NCI-H510A (cell line): ENCODE results near the gene NFASC.

Source experiments
- DNase-seq: peaks from one replicate; lab custom pipeline; 2025; lab: John Stamatoyannopoulos, UW

The NFASC gene

DNA sequence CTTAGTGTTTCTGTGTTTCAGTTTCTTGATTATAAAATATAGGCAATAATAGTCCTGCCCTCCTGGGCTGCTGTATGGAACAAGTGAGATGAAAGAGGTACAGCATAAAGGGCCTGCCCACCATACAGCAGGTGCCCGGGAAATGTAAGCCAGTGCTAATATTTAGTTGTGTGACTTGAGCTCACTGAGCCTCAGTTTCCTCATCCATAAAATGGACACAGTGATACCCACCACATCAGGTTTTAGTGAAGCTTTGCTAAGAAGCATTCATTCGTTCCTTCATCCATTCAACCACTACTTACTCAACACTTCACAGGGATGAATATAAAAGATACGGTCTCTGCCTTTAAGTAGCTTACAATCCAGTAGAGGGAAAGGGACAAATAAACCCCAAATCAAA is 192.2 kb downstream of the NFASC start:
- DNase-seq, result no peak

- DNase-seq, result no peak
Observed at GRCh38 chr1:205064301-205064700, 193.6 kb downstream of the NFASC start.

GRCh38 chr1:205064741-205065316 is 194.2 kb downstream of the NFASC start:
- DNase-seq, result no peak

- DNase-seq, result no peak
Observed at GRCh38 chr1:205065666-205066065, 195.0 kb downstream of the NFASC start.

DNA sequence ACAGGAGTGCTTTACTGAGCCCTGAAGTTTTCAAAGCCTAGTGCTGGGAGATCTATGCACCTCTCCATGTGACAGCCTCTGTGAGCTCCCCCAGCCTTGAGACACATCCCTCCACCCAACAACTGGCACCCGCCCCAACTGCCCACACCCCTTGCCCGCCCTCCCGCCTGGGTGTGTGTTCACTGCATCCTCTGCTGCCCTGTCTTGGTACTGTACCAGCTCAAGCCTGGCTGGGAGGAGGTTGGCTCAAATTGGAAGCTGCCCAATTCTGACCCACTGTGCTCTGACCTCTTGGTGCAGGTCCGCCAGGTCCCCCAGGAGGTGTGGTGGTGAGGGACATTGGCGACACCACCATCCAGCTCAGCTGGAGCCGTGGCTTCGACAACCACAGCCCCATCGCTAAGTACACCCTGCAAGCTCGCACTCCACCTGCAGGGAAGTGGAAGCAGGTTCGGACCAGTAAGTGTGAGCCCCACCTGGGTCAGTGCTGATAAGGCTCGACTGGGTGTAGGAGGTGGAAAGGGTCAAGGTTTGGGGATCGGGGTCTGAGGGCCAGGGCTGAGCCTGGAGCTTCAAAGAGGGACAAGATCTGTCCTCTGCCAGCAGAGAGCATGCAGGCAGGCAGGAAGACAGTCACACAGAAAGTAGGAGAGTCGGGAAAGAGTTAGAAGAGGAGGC is 195.6 kb downstream of the NFASC start:
- no peak for DNase-seq

DNA sequence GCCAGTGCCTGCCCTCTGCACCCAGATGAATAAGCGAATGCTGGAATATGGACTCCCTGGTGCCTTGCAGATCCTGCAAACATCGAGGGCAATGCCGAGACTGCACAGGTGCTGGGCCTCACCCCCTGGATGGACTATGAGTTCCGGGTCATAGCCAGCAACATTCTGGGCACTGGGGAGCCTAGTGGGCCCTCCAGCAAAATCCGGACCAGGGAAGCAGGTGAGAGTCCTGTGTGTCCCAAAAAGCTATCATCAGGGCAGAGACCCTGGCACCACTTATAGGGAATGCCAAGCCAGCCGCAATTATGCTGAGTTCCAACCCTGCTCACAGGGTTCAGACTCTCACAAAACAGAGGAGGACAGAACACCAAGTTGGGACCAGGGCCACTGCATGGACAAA is 196.4 kb downstream of the NFASC start:
- no peak for DNase-seq

DNA sequence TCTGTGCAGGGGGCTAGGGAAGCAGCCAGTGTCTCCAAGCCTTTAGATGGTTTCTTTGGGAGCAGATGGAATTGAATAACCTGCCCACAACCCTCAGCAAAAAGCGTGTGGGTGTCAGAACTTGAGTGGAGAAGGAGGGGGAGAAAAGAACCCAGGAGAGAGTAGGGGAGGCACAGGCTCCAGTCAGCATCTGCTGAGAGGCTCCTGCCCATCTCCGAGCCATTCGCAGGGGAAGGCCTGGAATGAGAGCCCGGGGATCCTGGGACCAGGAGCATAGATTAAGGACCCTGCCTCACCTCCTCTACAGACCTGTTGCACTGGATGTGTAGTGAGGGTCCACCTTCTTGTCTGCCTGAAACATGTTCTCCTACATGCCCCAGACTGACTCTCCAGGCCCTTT is 197.3 kb downstream of the NFASC start:
- no peak for DNase-seq

- no peak for DNase-seq
Observed at GRCh38 chr1:205068457-205069040, 197.9 kb downstream of the NFASC start.

- no peak for DNase-seq
Observed at GRCh38 chr1:205069371-205070125, 198.9 kb downstream of the NFASC start.

DNA sequence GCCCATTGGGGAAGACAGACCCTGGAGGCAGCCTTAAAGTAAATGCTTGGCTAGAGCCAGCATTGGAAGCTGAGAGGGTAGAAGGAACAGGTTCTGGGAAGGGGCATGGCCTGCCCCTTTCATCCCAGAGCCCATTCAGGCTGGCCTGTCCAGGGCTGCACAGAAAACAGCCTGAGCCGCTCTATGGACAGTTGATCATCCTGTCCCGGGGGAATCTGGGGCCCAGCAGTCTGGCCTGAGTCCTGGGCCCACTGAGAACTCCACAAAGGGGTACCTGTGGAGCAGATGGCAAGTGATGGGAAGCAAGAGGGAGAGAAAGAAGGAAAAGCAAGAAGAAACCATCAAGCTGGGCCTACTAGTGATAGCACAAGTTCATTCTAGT is 200.4 kb downstream of the NFASC start:
- no peak for DNase-seq

DNA sequence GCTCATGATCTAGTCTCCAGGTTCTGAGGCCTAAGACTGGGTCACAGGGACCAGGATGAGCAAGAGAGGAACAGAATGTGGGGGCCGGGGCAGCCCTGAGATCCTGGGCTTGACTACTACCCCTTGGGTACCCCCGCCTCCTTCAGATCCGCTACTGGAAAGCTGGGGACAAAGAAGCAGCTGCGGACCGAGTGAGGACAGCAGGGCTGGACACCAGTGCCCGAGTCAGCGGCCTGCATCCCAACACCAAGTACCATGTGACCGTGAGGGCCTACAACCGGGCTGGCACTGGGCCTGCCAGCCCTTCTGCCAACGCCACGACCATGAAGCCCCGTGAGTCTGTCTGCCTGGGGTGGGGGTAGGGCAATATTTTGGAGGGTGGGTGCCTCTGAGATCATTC is 201.1 kb downstream of the NFASC start:
- DNase-seq, result no peak

GRCh38 chr1:205072286-205072685 is 201.6 kb downstream of the NFASC start:
- DNase-seq, result no peak
